ENCODE measurements around the gene STAT4. TPM values are rescaled to one million over a fixed set of nuclear protein-coding genes. Genes with fewer than 3 reads are reported as not detected.

STAT4 gene
- total RNA-seq, 1 experiment from 2014 or later: 0.33 TPM

GRCh38 chr2:191038741-191039140 is 112.1 kb downstream of the STAT4 start:
- no peaks in the 10 kb centered on the region for H3K79me1 ChIP-seq (ENCODE audit: insufficient read depth, low read depth, low read length, poor library complexity, severe bottlenecking)
- Mint-ChIP-seq H3K36me3 (ENCODE audit: insufficient read depth in 1 of 3, low read depth in 3 of 3) (no peaks in the 10 kb centered on the region), H3K4me1 (peaks cover 7% of the 10 kb centered on the region in 2 experiments), H3K4me3 (no peak overlapping the region), H3K27me3 (ENCODE audit: low read depth) (no peaks in the 10 kb centered on the region; the same call in 1 of the 2 replicates), H3K27ac (no peak overlapping the region), H3K9me3 (no peaks in the 10 kb centered on the region)
- no peak overlapping the region for H2BK5ac ChIP-seq (ENCODE audit: insufficient read length, low read length)
- no peak overlapping the region for H4K5ac ChIP-seq (ENCODE audit: insufficient read length, low read depth, low read length)
- no peak overlapping the region for H3K9ac ChIP-seq (ENCODE audit: extremely low read depth, insufficient read length, low read length)
- no peak overlapping the region for H2BK20ac ChIP-seq (ENCODE audit: low read depth, low read length, poor library complexity, severe bottlenecking)
- H3K9me3 ChIP-seq (ENCODE audit: control insufficient read depth, low read depth, low read length): no peaks in the 10 kb centered on the region
- no peak overlapping the region for H3K14ac ChIP-seq (ENCODE audit: insufficient read depth, low read length)
- H2AFZ ChIP-seq (ENCODE audit: low read length): no peak overlapping the region
- no peak for TF ChIP-seq CTCF (conservative IDR thresholded peaks at IDR 0.05)
- no peak overlapping the region for H2BK12ac ChIP-seq (ENCODE audit: insufficient read length, low read depth, low read length)
- H2BK15ac ChIP-seq (ENCODE audit: low read depth, low read length): no peak overlapping the region
- H3K56ac ChIP-seq (ENCODE audit: insufficient read length, low read depth, low read length): no peak overlapping the region
- no peaks in the 10 kb centered on the region for H4K20me1 ChIP-seq (ENCODE audit: control insufficient read depth, insufficient read depth, insufficient read length)
- H2BK120ac ChIP-seq (ENCODE audit: low read depth, low read length, poor library complexity, severe bottlenecking): no peak overlapping the region
- H3K23ac ChIP-seq (ENCODE audit: insufficient read length, low read depth, low read length): no peak overlapping the region
- no peak overlapping the region for H3K4me2 ChIP-seq (ENCODE audit: insufficient read depth, insufficient read length, low read length)
- no peaks in the 10 kb centered on the region for H3K27me3 ChIP-seq (ENCODE audit: insufficient read depth, low read length)
- no peak for DNase-seq
- H3K4me1 ChIP-seq (ENCODE audit: insufficient read depth, low read length): no peaks in the 10 kb centered on the region; the same call in 1 of the 2 replicates
- H3K79me2 ChIP-seq (ENCODE audit: insufficient read depth, low read length): no peaks in the 10 kb centered on the region
- no peak overlapping the region for H4K91ac ChIP-seq (ENCODE audit: insufficient read length, low read depth, low read length)
- H3K18ac ChIP-seq (ENCODE audit: insufficient read length, low read depth, low read length): no peak overlapping the region
- no CpG with 5 or more reads among the region's 2 CpGs for WGBS (ENCODE audit: extremely low coverage, insufficient read length, low lambda C conversion rate)
- H4K8ac ChIP-seq (replicated peaks; ENCODE audit: insufficient read length, low read depth, low read length): no peak overlapping the region
- H3T11ph ChIP-seq (ENCODE audit: low read length): no peak overlapping the region
- no peak overlapping the region for H3K4ac ChIP-seq (ENCODE audit: low read depth, low read length)
- H3K23me2 ChIP-seq (ENCODE audit: insufficient read length, low read depth, low read length, poor library complexity, severe bottlenecking): no peaks in the 10 kb centered on the region
- H3K27ac ChIP-seq (ENCODE audit: insufficient read length, low read depth, low read length): no peak overlapping the region
- no peak overlapping the region for H2AK5ac ChIP-seq (ENCODE audit: insufficient read length, low read length)
